Activated T-helper 17 cell treated with anti-CD3 and anti-CD28 coated beads, Interleukin-2, amount 50 U/mL, for 72 hours (primary cell): ENCODE measurements around the gene BEND3. TPM values are rescaled to one million over a fixed set of nuclear protein-coding genes. Genes with fewer than 3 reads are reported as not detected.
"Not testable (repeated sequence)": the region's sequence is repeated elsewhere in the genome, so short reads cannot be mapped to it uniquely, and the experiment has no call there.

Experiments
- ATAC-seq: fragments of 150-1000 bp; cut with Tn5 transposase; replicated peaks from 2 replicates; pipeline ENCODE4 v1.10.0; 2021; ENCODE audit warnings: mild to moderate bottlenecking, moderate library complexity
- H3K27ac Mint-ChIP-seq: one replicate; pipeline ENCODE4 v1.8.0; 2022; ENCODE audit warnings: mixed read lengths
- H3K27me3 Mint-ChIP-seq: one replicate; pipeline ENCODE4 v1.8.0; 2022; ENCODE audit warnings: mixed read lengths
- H3K36me3 Mint-ChIP-seq: one replicate; pipeline ENCODE4 v1.8.0; 2022; ENCODE audit warnings: low read depth, mild to moderate bottlenecking, mixed read lengths
- H3K4me1 Mint-ChIP-seq: one replicate; pipeline ENCODE4 v1.8.0; 2022; ENCODE audit warnings: mixed read lengths
- H3K4me3 Mint-ChIP-seq: one replicate; pipeline ENCODE4 v1.8.0; 2022; ENCODE audit warnings: mild to moderate bottlenecking, mixed read lengths
- H3K9me3 Mint-ChIP-seq: one replicate; pipeline ENCODE4 v1.8.0; 2022; ENCODE audit warnings: mixed read lengths
- total RNA-seq, 2 donors: library from RNA; stranded (reverse); gene quantifications; one replicate each; pipeline ENCODE4 v1.2.3, GENCODE V29; 2022

BEND3 gene
- total RNA-seq, 2 donors from 2014 or later = 4.4 to 5.1 TPM

- Mint-ChIP-seq H3K9me3 (no peaks in the 10 kb centered on the region), H3K36me3 (no peaks in the 10 kb centered on the region)
Measured at GRCh38 chr6:107110200-107110599, 5.1 kb downstream of the BEND3 start.

DNA sequence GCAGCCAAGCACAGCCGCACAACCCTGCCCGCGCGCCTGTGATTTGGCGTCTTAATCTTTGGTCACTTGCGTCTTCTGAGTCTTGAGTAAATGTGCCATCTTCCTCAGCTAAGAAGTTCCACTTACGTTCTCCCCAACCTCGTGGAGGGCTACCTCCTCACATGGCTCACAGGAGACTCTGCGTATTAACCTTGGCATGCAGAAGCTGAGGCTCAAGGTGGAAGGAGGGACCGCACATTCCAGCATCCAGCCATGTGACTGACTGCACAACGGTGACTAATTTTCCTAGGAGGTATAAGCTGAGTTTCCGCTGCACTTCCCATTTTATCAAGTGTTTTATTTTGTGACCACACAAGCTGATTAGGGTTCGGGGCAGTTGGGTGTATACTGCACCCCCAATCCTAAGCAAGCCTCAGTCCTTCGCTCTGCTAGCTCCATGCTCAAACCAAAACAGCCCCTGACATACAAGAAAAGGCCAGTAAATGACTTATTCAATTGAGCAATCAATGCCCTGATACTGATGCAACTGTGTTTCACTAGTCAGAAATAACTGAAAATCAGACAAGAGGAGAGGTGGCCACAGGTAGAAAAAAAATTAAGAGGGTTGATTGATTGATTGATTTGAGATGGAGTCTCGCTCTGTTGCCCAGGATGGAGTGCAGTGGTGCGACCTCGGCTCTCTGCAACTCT lies 7.0 kb downstream of the BEND3 start:
- no peaks in the 10 kb centered on the region for H3K36me3 Mint-ChIP-seq
- H3K9me3 Mint-ChIP-seq = no peaks in the 10 kb centered on the region
- H3K27me3 Mint-ChIP-seq = no peaks in the 10 kb centered on the region
- H3K4me3 Mint-ChIP-seq = no peak overlapping the region
- no peak for ATAC-seq
- H3K4me1 Mint-ChIP-seq = no peaks in the 10 kb centered on the region
- no peak overlapping the region for H3K27ac Mint-ChIP-seq

More at GRCh38 chr6:107110200-107110599, 5.1 kb downstream of the BEND3 start:
- ATAC-seq = no peak
- H3K27ac Mint-ChIP-seq = no peak overlapping the region
- no peak overlapping the region for H3K4me3 Mint-ChIP-seq
- no peaks in the 10 kb centered on the region for H3K4me1 Mint-ChIP-seq
- H3K27me3 Mint-ChIP-seq = no peaks in the 10 kb centered on the region

DNA sequence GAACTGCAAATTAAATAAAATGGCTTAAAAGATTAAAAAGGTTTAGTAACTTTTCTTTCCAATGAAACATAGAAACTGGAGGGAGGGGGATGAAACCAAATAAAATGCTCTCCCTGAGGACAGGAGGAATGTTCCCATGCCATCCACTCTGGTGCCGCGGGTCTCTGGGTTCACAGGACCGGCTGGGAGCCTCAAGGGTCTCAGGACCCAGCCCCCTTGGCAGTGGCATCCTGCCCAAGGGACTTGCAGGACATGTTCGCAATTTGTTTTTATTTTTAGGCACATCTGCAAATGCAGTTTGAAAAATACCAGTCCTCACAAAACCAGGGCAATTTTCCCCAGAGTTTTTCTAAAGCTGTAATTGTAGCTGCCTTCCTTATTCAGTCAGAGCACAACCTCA lies 7.5 kb downstream of the BEND3 start:
- Mint-ChIP-seq H3K27me3 (no peaks in the 10 kb centered on the region), H3K9me3 (no peaks in the 10 kb centered on the region), H3K4me1 (no peaks in the 10 kb centered on the region), H3K36me3 (no peaks in the 10 kb centered on the region), H3K27ac (no peak overlapping the region), H3K4me3 (no peak overlapping the region)
- no peak for ATAC-seq

DNA sequence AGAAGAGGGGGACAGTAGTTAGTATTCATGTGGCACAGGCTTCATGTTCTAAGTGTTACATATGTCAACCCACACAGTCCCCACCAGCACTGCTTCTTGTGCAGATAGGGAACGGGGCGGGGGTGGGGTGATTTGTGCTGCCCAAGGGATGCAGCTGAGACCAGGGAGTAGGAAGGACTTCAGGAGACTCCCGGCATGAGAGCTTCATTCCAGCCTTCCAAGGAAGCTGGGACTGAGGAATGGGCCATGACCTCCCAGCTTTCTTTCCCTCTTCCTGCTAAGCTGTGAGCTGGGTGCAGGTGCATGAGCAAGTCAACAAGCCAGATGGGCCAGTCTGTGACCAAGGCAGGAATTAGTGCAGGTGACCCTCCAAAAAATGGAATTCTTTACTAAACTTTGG lies 9.2 kb downstream of the BEND3 start:
- H3K27me3 Mint-ChIP-seq = no peaks in the 10 kb centered on the region
- ATAC-seq = no peak
- H3K4me1 Mint-ChIP-seq = no peaks in the 10 kb centered on the region
- H3K4me3 Mint-ChIP-seq = no peak overlapping the region
- H3K9me3 Mint-ChIP-seq = no peaks in the 10 kb centered on the region
- H3K36me3 Mint-ChIP-seq = no peaks in the 10 kb centered on the region
- H3K27ac Mint-ChIP-seq = no peak overlapping the region

DNA sequence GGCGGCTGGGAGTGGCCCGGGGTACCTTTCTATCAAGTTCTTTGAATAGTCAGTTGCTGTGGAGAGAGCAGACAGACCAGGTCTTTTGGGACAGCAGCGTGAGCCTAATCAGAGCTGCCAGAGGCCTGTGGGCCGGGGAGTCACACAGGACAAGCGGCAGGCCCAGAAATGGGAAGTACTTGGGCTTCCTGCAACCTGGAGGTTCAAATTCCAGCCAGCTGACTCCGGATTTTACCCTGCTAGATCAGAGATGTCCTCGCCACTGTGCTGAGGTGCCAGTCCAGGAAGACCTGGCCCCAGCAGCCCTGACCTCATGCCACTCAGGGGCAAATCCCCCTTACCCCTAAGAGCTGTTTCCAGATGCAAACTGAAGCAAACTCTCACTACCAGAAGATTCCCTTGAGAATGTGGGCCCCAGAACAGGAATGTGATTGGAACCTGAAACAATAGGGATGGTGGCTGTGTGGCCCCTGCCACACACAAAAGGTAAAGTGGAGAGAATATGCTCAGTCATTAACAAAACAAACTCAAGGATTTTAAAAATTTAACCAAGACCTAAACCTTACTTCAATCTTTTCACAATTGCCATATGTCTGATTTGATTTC lies 9.7 kb downstream of the BEND3 start:
- no peaks in the 10 kb centered on the region for H3K9me3 Mint-ChIP-seq
- no peak for ATAC-seq
- H3K36me3 Mint-ChIP-seq = no peaks in the 10 kb centered on the region
- H3K27me3 Mint-ChIP-seq = no peaks in the 10 kb centered on the region
- H3K4me3 Mint-ChIP-seq = no peak overlapping the region
- H3K27ac Mint-ChIP-seq = no peak overlapping the region
- H3K4me1 Mint-ChIP-seq = no peaks in the 10 kb centered on the region

DNA sequence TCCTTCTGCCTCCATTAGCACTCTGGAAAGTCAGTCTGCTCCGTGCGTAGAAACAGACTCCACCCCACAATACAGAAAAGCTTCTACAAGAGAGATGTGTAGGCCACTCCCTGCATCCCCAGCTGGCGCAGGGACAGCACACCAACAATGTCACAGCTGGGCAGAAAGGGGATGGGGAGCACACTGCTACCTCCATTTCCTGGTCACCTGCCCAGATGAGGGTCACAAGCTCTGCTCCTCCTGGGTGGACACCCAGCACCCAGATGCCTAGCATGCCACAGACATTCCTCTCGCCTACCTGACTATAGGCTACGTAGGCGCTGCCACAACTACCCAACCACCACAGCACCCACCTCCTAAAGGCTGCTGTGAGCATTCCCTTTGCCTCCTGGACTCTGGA lies 12.2 kb downstream of the BEND3 start:
- Mint-ChIP-seq H3K27me3 (no peaks in the 10 kb centered on the region), H3K36me3 (peaks cover 7% of the 10 kb centered on the region), H3K27ac (peak overlapping the region; percentile 33), H3K4me1 (peaks cover 9% of the 10 kb centered on the region), H3K9me3 (no peaks in the 10 kb centered on the region), H3K4me3 (no peak overlapping the region)
- ATAC-seq = no peak

GRCh38 chr6:107102414-107102805 lies 12.9 kb downstream of the BEND3 start:
- ATAC-seq = no peak

GRCh38 chr6:107101686-107102413 lies 13.5 kb downstream of the BEND3 start:
- Mint-ChIP-seq H3K36me3 (peaks cover 11% of the 10 kb centered on the region), H3K4me1 (peaks cover 9% of the 10 kb centered on the region), H3K4me3 (no peak overlapping the region), H3K9me3 (no peaks in the 10 kb centered on the region), H3K27ac (no peak overlapping the region), H3K27me3 (no peaks in the 10 kb centered on the region)
- no peak for ATAC-seq

More at GRCh38 chr6:107102414-107102805, 12.9 kb downstream of the BEND3 start:
- H3K36me3 Mint-ChIP-seq = peaks cover 11% of the 10 kb centered on the region
- no peaks in the 10 kb centered on the region for H3K27me3 Mint-ChIP-seq
- H3K4me1 Mint-ChIP-seq = peaks cover 9% of the 10 kb centered on the region
- H3K9me3 Mint-ChIP-seq = no peaks in the 10 kb centered on the region
- H3K27ac Mint-ChIP-seq = peak overlapping the region; percentile 33
- H3K4me3 Mint-ChIP-seq = no peak overlapping the region

DNA sequence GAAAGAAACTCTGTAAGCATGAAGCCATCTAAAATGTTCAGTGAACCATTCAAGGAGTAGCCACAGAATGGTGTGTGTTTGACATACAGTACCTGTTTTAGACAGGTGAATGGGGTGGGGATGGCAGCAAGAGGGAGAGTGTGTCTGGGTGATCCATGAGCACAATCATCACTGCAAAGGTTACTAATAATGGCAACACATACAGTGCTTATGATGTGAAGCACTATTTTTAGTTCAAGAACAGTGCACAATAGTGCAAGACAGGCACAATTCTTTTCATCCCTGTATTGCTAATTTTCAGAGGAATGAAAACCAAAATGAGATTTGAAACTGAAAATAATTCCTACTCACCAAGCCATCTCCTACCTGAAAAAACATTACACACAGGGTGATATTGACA lies 14.1 kb downstream of the BEND3 start:
- Mint-ChIP-seq H3K36me3 (peaks cover 11% of the 10 kb centered on the region), H3K27ac (no peak overlapping the region), H3K27me3 (no peaks in the 10 kb centered on the region), H3K9me3 (no peaks in the 10 kb centered on the region), H3K4me1 (peaks cover 9% of the 10 kb centered on the region), H3K4me3 (no peak overlapping the region)
- ATAC-seq = no peak

DNA sequence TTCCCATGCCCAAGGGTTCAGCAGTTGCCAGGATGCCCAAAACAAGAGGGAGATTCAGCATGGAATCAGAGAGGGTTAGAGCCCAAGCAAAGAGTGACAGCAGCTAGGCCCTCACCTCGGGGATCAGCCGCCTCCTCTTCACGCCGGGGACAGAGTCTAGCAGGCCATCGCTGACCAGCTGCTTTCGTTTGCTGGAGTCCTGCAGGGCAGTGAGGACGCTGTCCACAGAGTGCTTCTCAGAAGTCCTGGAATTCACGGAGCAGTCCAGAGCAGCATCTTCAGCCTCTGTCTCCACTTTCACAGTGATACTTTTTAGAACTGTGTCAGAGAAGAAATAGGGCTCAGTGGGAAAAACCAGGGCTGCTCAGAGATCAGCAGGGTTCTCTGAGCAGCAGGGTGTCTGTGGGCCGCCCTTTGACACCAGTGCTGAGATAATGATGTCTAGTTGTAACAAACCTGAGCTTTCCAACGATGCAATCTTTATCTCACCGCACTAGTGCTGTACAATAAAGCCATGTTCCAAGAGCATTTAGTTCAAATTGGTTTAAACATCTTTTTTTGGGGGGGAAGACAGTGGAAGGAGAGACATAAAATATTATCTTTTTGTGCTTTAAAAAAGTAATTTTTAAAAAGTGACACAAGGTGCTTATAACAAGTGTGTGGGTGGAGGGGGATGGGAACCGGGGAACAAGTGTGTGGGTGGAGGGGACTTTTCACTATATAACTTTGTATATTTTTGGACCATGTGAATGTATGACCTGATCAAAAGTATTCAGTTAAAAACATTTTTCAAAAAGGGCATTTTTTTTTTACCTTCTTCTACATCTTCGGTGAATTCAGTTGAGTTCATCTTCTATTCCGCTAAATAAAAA lies 16.6 kb downstream of the BEND3 start:
- H3K4me3 Mint-ChIP-seq = no peak overlapping the region
- no peak for ATAC-seq
- no peaks in the 10 kb centered on the region for H3K9me3 Mint-ChIP-seq
- H3K4me1 Mint-ChIP-seq = peaks cover 9% of the 10 kb centered on the region
- peak overlapping the region; percentile 29 for H3K27ac Mint-ChIP-seq
- H3K36me3 Mint-ChIP-seq = peaks cover 13% of the 10 kb centered on the region
- no peaks in the 10 kb centered on the region for H3K27me3 Mint-ChIP-seq

DNA sequence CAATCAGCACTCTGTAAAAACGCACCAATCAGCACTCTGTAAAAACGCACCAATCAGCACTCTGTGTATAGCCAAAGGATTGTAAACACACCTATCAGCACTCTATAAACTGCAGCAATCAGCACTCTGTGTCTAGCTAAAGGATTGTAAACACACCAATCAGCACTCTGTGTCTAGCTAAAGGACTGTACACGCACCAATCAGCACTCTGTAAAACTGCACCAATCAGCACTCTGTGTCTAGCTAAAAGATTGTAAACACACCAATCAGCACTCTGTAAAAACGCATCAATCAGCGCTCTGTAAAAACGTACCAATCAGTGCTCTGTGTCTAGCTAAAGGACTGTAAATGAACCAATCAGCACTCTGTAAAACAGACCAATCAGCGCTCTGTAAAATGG lies 30.9 kb downstream of the BEND3 start:
- not testable (repeated sequence) for H3K4me3 Mint-ChIP-seq, H3K9me3 Mint-ChIP-seq, H3K27me3 Mint-ChIP-seq, ATAC-seq, H3K4me1 Mint-ChIP-seq, H3K27ac Mint-ChIP-seq
- peaks cover 34% of the 10 kb centered on the region for H3K36me3 Mint-ChIP-seq

DNA sequence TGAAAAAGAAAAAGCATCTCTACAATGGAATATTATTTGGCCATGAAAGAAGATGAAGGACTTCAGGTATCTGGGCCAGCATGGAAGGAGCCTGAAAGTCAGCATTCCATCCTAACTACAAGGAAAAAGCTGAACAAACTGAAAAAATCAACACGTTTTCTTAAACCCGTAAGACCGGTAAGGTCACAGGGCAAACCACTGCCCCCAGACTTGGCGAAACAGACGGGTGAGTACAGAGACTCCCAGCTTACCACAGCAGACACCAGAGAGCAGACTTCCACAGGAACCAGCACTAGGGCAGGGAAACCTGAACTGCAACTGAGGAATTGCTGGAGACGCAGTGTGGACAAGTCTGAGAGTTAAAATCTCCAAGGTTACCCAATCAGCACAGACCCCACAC lies 31.4 kb downstream of the BEND3 start:
- peaks cover 32% of the 10 kb centered on the region for H3K36me3 Mint-ChIP-seq
- no peaks in the 10 kb centered on the region for H3K27me3 Mint-ChIP-seq
- no peak overlapping the region for H3K4me3 Mint-ChIP-seq
- no peak overlapping the region for H3K27ac Mint-ChIP-seq
- H3K9me3 Mint-ChIP-seq = no peaks in the 10 kb centered on the region
- ATAC-seq = no peak
- no peaks in the 10 kb centered on the region for H3K4me1 Mint-ChIP-seq

GRCh38 chr6:107083047-107083768 lies 32.1 kb downstream of the BEND3 start:
- Mint-ChIP-seq H3K27me3 (no peaks in the 10 kb centered on the region), H3K36me3 (peaks cover 25% of the 10 kb centered on the region), H3K4me1 (no peaks in the 10 kb centered on the region), H3K27ac (no peak overlapping the region), H3K9me3 (no peaks in the 10 kb centered on the region), H3K4me3 (no peak overlapping the region)
- ATAC-seq = peak; percentile 91

- Mint-ChIP-seq H3K27me3 (no peaks in the 10 kb centered on the region), H3K27ac (no peak overlapping the region), H3K36me3 (peaks cover 17% of the 10 kb centered on the region), H3K4me1 (no peaks in the 10 kb centered on the region), H3K4me3 (no peak overlapping the region), H3K9me3 (no peaks in the 10 kb centered on the region)
- no peak for ATAC-seq
Measured at GRCh38 chr6:107082045-107082444, 33.3 kb downstream of the BEND3 start.
